Liver (tissue), 9 donors: ENCODE measurements around the gene KCND2. TPM values are rescaled to one million over a fixed set of nuclear protein-coding genes. Genes with fewer than 3 reads are reported as not detected.

Source experiments
- DNase-seq: peaks from one replicate; pipeline ENCODE4 v3.0.0-alpha.2; 2017; ENCODE audit warnings: low spot score
- H3K27ac ChIP-seq, 2 donors: one replicate each; pipeline ENCODE4 v1.7.0; 2013; ENCODE audit warnings: inconsistent platforms in 2 of 2, low read length in 2 of 2, control low read depth in 1 of 2, low read depth in 1 of 2, mild to moderate bottlenecking in 1 of 2
- H3K27me3 ChIP-seq, 4 donors: one replicate each; pipeline versions ENCODE4 v1.6.1 to v1.7.0; 2013; ENCODE audit warnings: low read length in 3 of 4, inconsistent platforms in 1 of 4, mild to moderate bottlenecking in 1 of 4, moderate library complexity in 1 of 4; ENCODE audit not compliant: control insufficient read depth in 4 of 4, insufficient read depth in 4 of 4
- H3K36me3 ChIP-seq, 4 donors: one replicate each; pipeline versions ENCODE4 v1.6.1 to v1.7.0; 2013; ENCODE audit warnings: low read length in 3 of 4, mild to moderate bottlenecking in 3 of 4, low read depth in 1 of 4, moderate library complexity in 1 of 4; ENCODE audit not compliant: control insufficient read depth in 4 of 4, insufficient read depth in 3 of 4
- H3K4me1 ChIP-seq, 4 donors: one replicate each; pipeline versions ENCODE4 v1.6.1 to v1.7.0; 2013; ENCODE audit warnings: low read length in 3 of 4, mild to moderate bottlenecking in 3 of 4, moderate library complexity in 1 of 4; ENCODE audit not compliant: control insufficient read depth in 4 of 4, insufficient read depth in 4 of 4
- H3K4me3 ChIP-seq, 3 donors: one replicate each; pipeline versions ENCODE4 v1.6.1 to v1.7.0; 2013; ENCODE audit warnings: low read length in 3 of 3, control low read depth in 1 of 3, low read depth in 1 of 3, mild to moderate bottlenecking in 1 of 3
- H3K9ac ChIP-seq, 2 donors: one replicate each; pipeline ENCODE4 v1.7.0; 2013; ENCODE audit warnings: low read length in 2 of 2, mild to moderate bottlenecking in 2 of 2, moderate library complexity in 2 of 2, control low read depth in 1 of 2, low read depth in 1 of 2
- H3K9me3 ChIP-seq, 4 donors: one replicate each; pipeline versions ENCODE4 v1.6.1 to v1.7.0; 2013; ENCODE audit warnings: low read length in 3 of 4; ENCODE audit not compliant: control insufficient read depth in 4 of 4
- EGR1 ChIP-seq, 2 donors: IDR thresholded peaks; 2 replicates each; pipeline ENCODE4 v1.6.1; 2016 to 2018; ENCODE audit warnings: antibody characterized with exemption in 2 of 2, low read depth in 2 of 2
- FOXA1 ChIP-seq: IDR thresholded peaks from 2 replicates; pipeline ENCODE4 v1.6.1; 2016; ENCODE audit warnings: antibody characterized with exemption
- FOXA2 ChIP-seq: IDR thresholded peaks from 2 replicates; pipeline ENCODE4 v1.6.1; 2016; ENCODE audit warnings: antibody characterized with exemption
- GABPA ChIP-seq, 2 donors: IDR thresholded peaks in 1 of 2; conservative IDR thresholded peaks in 1 of 2; 2 replicates each; pipeline ENCODE4 v1.6.1; 2016; ENCODE audit warnings: antibody characterized with exemption in 2 of 2, mild to moderate bottlenecking in 1 of 2, moderate library complexity in 1 of 2
- HNF4A ChIP-seq, 2 donors: conservative IDR thresholded peaks; 2 replicates each; pipeline ENCODE4 v1.6.1; 2016; ENCODE audit warnings: antibody characterized with exemption in 2 of 2, mild to moderate bottlenecking in 2 of 2
- HNF4G ChIP-seq: IDR thresholded peaks from 2 replicates; pipeline ENCODE4 v1.6.1; 2016; ENCODE audit warnings: antibody characterized with exemption
- JUND ChIP-seq, 2 donors: IDR thresholded peaks; 2 replicates each; pipeline ENCODE4 v1.6.1; 2016; ENCODE audit warnings: antibody characterized with exemption in 2 of 2
- NR2F2 ChIP-seq: IDR thresholded peaks from 2 replicates; pipeline ENCODE4 v1.6.1; 2016; ENCODE audit warnings: antibody characterized with exemption
- RAD21 ChIP-seq, 2 donors: IDR thresholded peaks; 2 replicates each; pipeline ENCODE4 v1.6.1; 2016; ENCODE audit warnings: antibody characterized with exemption in 2 of 2, mild to moderate bottlenecking in 2 of 2
- REST ChIP-seq: IDR thresholded peaks from 2 replicates; pipeline ENCODE4 v1.6.1; 2016; ENCODE audit warnings: antibody characterized with exemption, mild to moderate bottlenecking
- RXRA ChIP-seq, 2 donors: IDR thresholded peaks; 2 replicates each; pipeline ENCODE4 v1.6.1; 2017 to 2018; ENCODE audit warnings: antibody characterized with exemption in 2 of 2, mild to moderate bottlenecking in 1 of 2
- SP1 ChIP-seq: IDR thresholded peaks from 2 replicates; pipeline ENCODE4 v1.6.1; 2018; ENCODE audit warnings: antibody characterized with exemption, mild to moderate bottlenecking
- TAF1 ChIP-seq: conservative IDR thresholded peaks from 2 replicates; pipeline ENCODE4 v1.6.1; 2016; ENCODE audit warnings: antibody characterized with exemption, mild to moderate bottlenecking
- YY1 ChIP-seq: IDR thresholded peaks from 2 replicates; pipeline ENCODE4 v1.6.1; 2016; ENCODE audit warnings: antibody characterized with exemption, mild to moderate bottlenecking
- ZBTB33 ChIP-seq: IDR thresholded peaks from 2 replicates; pipeline ENCODE4 v1.6.1; 2016; ENCODE audit warnings: antibody characterized with exemption
- whole genome bisulfite sequencing: extraction: QIAGEN DNeasy Blood & Tissue Kit; methylation state at CpG from one replicate; pipeline ENCODE4 v1.1.7; 2013; 5-methylcytosine and 5-hydroxymethylcytosine counted together
- polyA plus RNA-seq, 2 donors: library from polyadenylated mRNA; stranded (reverse) in 1 of 2; unstranded in 1 of 2; fragments of 200-250 nt in 1 of 2; fragments of >200 nt in 1 of 2; fragmentation: Nextera tagmentation in 1 of 2; extraction: Ambion mirVana in 1 of 2; gene quantifications; one replicate each; pipeline versions ENCODE4 v1.2.1 to v1.2.3, GENCODE V29; 2013 to 2015
- total RNA-seq, 2 donors: library from RNA; depleted of rRNA; stranded (reverse); fragments of >200 nt; gene quantifications; one replicate each; pipeline ENCODE4 v1.2.3, GENCODE V29; 2014
- TF ChIP-seq, protein P1 (sequence below): fragments of 150-350 bp; IDR thresholded peaks from 2 replicates; pipeline ENCODE4 v1.5.1; 2017; ENCODE audit warnings: improper control_type of control experiment, low read depth, low read length; ENCODE audit not compliant: missing input control
- TF ChIP-seq, protein P2 (sequence below): IDR thresholded peaks from 2 replicates; pipeline ENCODE4 v1.6.1; 2016; ENCODE audit warnings: antibody characterized with exemption
- donor health status: healthy.
- donor health status: healthy.
- donor health status: healthy.
- donor health status: healthy.
- donor health status: healthy.

Gene KCND2
- total and polyA plus RNA-seq, 4 donors, result 0.02 to 0.22 (median 0.07) TPM

- Histone ChIP-seq H3K27me3 (no peaks in the 10 kb centered on the region), H3K27ac (no peak overlapping the region), H3K4me3 (no peak overlapping the region), H3K9ac (no peak overlapping the region), H3K36me3 (no peaks in the 10 kb centered on the region), H3K4me1 (no peaks in the 10 kb centered on the region), H3K9me3 (no peaks in the 10 kb centered on the region)
- no peak for DNase-seq
- TF ChIP-seq RXRA (IDR thresholded peaks at IDR 0.05) (no peak), EGR1 (IDR thresholded peaks at IDR 0.05; ENCODE audit: low read depth in 2 of 2) (no peak), ZBTB33 (no peak), SP1 (no peak), HNF4A (conservative IDR thresholded peaks at IDR 0.05) (no peak), HNF4G (no peak), TAF1 (no peak), FOXA2 (no peak), GABPA (IDR thresholded peaks at IDR 0.05 in 1 of 2, conservative IDR thresholded peaks at IDR 0.05 in 1 of 2) (no peak), NR2F2 (no peak), YY1 (no peak), RAD21 (IDR thresholded peaks at IDR 0.05) (no peak), FOXA1 (no peak), JUND (IDR thresholded peaks at IDR 0.05) (no peak), REST (no peak)
- TF ChIP-seq, protein P1, sequence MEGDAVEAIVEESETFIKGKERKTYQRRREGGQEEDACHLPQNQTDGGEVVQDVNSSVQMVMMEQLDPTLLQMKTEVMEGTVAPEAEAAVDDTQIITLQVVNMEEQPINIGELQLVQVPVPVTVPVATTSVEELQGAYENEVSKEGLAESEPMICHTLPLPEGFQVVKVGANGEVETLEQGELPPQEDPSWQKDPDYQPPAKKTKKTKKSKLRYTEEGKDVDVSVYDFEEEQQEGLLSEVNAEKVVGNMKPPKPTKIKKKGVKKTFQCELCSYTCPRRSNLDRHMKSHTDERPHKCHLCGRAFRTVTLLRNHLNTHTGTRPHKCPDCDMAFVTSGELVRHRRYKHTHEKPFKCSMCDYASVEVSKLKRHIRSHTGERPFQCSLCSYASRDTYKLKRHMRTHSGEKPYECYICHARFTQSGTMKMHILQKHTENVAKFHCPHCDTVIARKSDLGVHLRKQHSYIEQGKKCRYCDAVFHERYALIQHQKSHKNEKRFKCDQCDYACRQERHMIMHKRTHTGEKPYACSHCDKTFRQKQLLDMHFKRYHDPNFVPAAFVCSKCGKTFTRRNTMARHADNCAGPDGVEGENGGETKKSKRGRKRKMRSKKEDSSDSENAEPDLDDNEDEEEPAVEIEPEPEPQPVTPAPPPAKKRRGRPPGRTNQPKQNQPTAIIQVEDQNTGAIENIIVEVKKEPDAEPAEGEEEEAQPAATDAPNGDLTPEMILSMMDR, result no peak
- TF ChIP-seq, protein P2, sequence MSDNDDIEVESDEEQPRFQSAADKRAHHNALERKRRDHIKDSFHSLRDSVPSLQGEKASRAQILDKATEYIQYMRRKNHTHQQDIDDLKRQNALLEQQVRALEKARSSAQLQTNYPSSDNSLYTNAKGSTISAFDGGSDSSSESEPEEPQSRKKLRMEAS, result no peak
- WGBS, result 56% methylated on average over 4 of the region's 4 CpGs
Observed at GRCh38 chr7:120521761-120522737, 249.1 kb downstream of the KCND2 start.
